T-helper 22 cell (primary cell): Measurements from ENCODE around the gene OR7E24.
"Not testable (repeated sequence)": the region's sequence is repeated elsewhere in the genome, so short reads cannot be mapped to it uniquely, and the experiment has no call there.

Experiments used
- DNase-seq: peaks from one replicate; pipeline ENCODE4 v3.0.0-alpha.2; 2020; ENCODE audit warnings: low read depth

The OR7E24 gene

DNA sequence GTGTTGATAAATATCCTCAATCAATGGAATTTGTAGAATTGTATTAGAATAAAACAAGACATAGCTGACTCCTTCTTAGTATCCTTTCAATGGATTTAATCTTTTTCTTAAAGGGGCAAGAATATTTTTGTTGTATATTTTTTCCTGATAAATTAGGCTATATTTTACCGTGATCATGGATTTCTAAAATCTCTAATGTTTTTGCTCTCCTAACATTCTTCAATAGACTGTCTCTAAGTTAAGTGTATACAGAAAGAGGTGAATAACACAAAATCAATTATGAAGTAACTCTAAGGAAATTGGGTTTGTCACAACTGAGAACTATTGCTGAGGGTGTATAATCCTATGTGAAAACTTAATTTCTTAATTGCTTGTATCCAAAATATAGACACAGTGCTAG lies at the start of gene OR7E24:
Gene OR7E24, plus strand, starts transcription at position 301 of the 400 bp plus-strand sequence. CDS start 114 bp downstream, outside the sequence.
- no peak for DNase-seq

DNA sequence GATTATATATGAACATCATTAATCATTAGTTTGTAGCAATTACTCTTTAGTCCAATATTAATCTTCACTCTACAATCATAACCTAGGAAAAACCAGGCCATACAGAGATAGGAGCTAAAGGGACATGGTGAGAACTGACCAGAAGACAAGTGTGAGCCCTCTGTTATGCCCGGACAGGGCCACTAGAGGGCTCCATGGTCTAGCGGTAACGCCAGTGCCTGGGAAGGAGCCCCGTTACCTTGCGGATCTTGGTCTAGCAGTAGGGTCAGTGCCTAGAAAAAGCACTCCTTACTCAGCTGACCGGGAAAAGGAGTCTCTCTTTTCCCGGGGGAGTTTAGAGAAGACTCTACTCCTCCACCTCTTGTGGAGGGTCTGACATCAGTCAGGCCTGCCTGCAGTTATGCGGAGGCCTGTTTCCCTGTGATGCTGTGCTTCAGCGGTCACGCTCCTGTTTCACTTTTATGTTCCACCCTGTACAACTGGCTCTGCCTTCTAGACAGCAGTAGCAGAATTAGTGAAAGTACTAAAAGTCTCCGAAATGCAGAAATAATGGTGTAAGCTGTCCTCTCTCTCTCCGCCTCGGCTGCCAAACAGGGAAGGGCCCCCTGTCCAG lies 45.1 kb upstream of the OR7E24 start:
- peak; percentile 10 for DNase-seq

DNA sequence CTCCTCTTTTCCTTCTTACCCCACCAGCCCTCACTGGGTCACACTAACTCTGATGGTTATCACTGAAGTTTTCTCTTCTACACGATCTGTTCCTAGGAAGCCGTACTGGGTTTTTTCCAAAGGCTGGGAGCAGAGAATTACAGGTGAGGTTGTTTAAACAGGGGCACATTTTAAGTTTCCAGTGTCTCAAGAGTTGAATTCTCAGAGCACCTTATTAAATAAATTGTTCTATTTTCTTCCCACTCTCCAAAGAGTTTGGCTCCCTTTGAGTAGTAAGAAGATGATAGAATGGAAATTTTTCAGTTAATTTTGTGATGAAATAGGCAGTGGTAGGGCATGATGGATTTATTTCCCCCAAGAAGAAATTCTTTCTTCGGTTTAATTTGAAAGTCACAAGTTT lies 31.2 kb upstream of the OR7E24 start, which contains the start of gene OR7D4:
Gene OR7D4, minus strand, starts transcription at position 101 of the 400 bp plus-strand sequence. CDS start 4,752 bp downstream, outside the sequence.
- DNase-seq = no peak

- no peak for DNase-seq
Observed at GRCh38 chr19:9251236-9251635, 506 bp downstream of the OR7E24 start.

DNA sequence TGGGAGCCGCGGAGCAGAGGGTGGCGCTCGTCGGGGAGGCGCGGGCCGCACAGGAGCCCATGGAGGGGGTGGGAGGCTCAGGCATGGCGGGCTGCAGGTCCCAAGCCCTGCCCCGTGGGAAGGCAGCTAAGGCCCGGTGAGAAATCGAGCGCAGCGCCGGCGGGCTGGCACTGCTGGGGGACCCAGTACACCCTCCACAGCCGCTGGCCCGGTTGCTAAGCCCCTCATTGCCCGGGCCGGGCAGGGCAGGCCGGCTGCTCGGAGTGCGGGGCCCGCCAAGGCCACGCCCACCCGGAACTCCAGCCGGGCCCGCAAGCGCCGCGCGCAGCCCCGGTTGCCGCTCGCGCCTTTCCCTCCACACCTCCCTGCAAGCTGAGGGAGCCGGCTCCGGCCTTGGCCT lies 32.8 kb downstream of the OR7E24 start:
- DNase-seq = not testable (repeated sequence)

DNA sequence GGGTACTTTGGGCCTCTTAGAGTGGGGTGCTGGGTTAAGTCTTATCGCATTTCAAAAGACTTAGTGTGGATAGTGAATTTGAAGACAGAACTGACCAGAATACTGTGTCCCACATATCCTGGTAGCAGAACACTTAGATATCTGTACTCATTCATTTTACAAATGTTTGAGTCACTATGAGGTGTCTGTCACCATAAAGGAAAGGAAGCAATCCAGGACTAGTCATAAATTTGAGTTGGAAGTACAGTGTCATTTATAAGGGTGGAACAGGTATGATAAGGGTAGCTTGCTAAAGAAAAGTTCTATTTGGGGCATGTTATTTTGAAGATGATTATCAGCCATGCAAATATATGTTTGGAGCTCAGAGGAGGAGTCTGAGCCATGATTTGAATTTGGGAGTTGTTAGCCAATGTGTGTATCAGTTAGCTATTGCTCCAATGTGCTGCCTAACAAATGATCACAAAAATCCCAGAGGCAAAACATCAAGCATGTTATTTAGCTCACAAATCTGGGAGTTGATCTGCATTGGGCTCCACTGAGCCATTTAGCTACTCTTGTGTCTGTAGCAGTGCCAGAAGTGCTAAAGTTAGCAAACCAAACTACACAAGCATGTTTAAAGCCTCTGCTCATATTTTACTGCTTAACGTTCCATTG lies 38.6 kb downstream of the OR7E24 start:
- DNase-seq = no peak

- DNase-seq = no peak
Observed at GRCh38 chr19:9295411-9295849, 44.7 kb downstream of the OR7E24 start.

DNA sequence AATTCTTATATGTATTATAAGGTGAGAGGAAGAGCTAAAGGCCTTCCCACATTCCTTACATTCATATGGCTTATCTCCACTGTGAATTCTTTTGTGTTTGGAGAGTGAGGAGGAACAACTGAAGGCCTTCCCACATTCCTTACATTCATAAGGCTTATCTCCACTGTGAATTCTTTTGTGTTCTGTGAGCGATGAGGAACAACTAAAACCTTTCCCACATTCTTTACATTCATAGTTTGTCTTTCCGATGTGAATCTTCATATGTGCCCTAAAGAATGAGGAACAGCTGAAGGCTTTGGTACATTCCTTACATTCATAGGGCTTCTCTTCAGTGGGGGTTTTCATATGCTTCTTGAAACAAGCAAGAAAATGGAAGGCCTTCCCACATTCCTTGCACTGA lies 45.6 kb downstream of the OR7E24 start:
- DNase-seq = no peak
